NCI-H526 (cell line): Measurements from ENCODE around the gene ACTR3C.
"Not testable (repeated sequence)": the region's sequence is repeated elsewhere in the genome, so short reads cannot be mapped to it uniquely, and the experiment has no call there.

Source experiments
- DNase-seq, 2 experiments: peaks; one replicate each; lab custom pipeline; 2025; lab: John Stamatoyannopoulos, UW

ACTR3C gene

GRCh38 chr7:150336746-150337145, 13.4 kb upstream of the ACTR3C start:
- DNase-seq = no peak

- DNase-seq = no peak
Measured at GRCh38 chr7:150335774-150336112, 12.4 kb upstream of the ACTR3C start.

- DNase-seq = peak in 1 of 2 experiments; percentile 16
Measured at GRCh38 chr7:150335108-150335773, 11.9 kb upstream of the ACTR3C start.

- DNase-seq = no peak
Measured at GRCh38 chr7:150334108-150334507, 10.8 kb upstream of the ACTR3C start.

- no peak for DNase-seq
Measured at GRCh38 chr7:150333659-150334058, 10.3 kb upstream of the ACTR3C start.

GRCh38 chr7:150332852-150333635, 9.7 kb upstream of the ACTR3C start:
- no peak for DNase-seq

- no peak for DNase-seq
Measured at GRCh38 chr7:150330211-150330885, 7.0 kb upstream of the ACTR3C start.

- no peak for DNase-seq
Measured at GRCh38 chr7:150329331-150330120, 6.2 kb upstream of the ACTR3C start.

GRCh38 chr7:150327308-150327707, 4.0 kb upstream of the ACTR3C start:
- no peak for DNase-seq

GRCh38 chr7:150326657-150327268, 3.4 kb upstream of the ACTR3C start:
- DNase-seq = no peak

- no peak for DNase-seq
Measured at GRCh38 chr7:150325901-150326300, 2.6 kb upstream of the ACTR3C start.

- no peak for DNase-seq
Measured at GRCh38 chr7:150325110-150325611, 1.8 kb upstream of the ACTR3C start.

- peak; percentile 23 to 51 for DNase-seq
Measured at GRCh38 chr7:150324373-150324961, 1.1 kb upstream of the ACTR3C start.

GRCh38 chr7:150323682-150324372, 482 bp upstream of the ACTR3C start:
- peak; percentile 62 to 71 for DNase-seq

GRCh38 chr7:150322114-150322832, 1.1 kb downstream of the ACTR3C start:
- no peak for DNase-seq

- DNase-seq = no peak
Measured at GRCh38 chr7:150321788-150322113, 1.6 kb downstream of the ACTR3C start.

GRCh38 chr7:150317748-150318444, 5.4 kb downstream of the ACTR3C start:
- no peak for DNase-seq

- not testable (repeated sequence) for DNase-seq
Measured at GRCh38 chr7:150316987-150317386, 6.4 kb downstream of the ACTR3C start.

- no peak for DNase-seq
Measured at GRCh38 chr7:150314639-150315239, 8.6 kb downstream of the ACTR3C start.
